Suprapubic skin (tissue), 4 donors: ENCODE results near the gene MDM1. TPM values are rescaled to one million over a fixed set of nuclear protein-coding genes. Genes with fewer than 3 reads are reported as not detected.

Source experiments
- DNase-seq, 2 donors: peaks; one replicate each; pipeline ENCODE4 v3.0.0-alpha.2; 2019; ENCODE audit warnings: low spot score in 2 of 2
- H3K27ac ChIP-seq: fragments of 200-600 bp; sonication (generic); one replicate; pipeline ENCODE4 v1.5.1; 2019
- H3K27me3 ChIP-seq: fragments of 200-600 bp; sonication (generic); one replicate; pipeline ENCODE4 v1.5.1; 2019
- H3K36me3 ChIP-seq: fragments of 200-600 bp; sonication (generic); one replicate; pipeline ENCODE4 v1.5.1; 2019
- H3K4me1 ChIP-seq: fragments of 200-600 bp; sonication (generic); one replicate; pipeline ENCODE4 v1.5.1; 2019
- H3K4me3 ChIP-seq: fragments of 200-600 bp; sonication (generic); one replicate; pipeline ENCODE4 v1.5.1; 2019; ENCODE audit warnings: mild to moderate bottlenecking
- H3K9me3 ChIP-seq: fragments of 200-600 bp; sonication (generic); one replicate; pipeline ENCODE4 v1.5.1; 2019
- CTCF ChIP-seq, 2 donors: fragments of 200-600 bp in 1 of 2; fragments of 450-650 bp in 1 of 2; sonication (generic) in 1 of 2; IDR thresholded peaks; one replicate each; pipeline ENCODE4 v1.5.1; 2016 to 2019; ENCODE audit warnings: antibody characterized with exemption in 2 of 2, mild to moderate bottlenecking in 1 of 2, moderate library complexity in 1 of 2
- EP300 ChIP-seq: sonication (generic); formaldehyde crosslinking; IDR thresholded peaks from one replicate; pipeline ENCODE4 v1.6.1; 2017; ENCODE audit warnings: antibody characterized with exemption
- POLR2A ChIP-seq, 2 donors: fragments of 450-650 bp; IDR thresholded peaks; one replicate each; pipeline ENCODE4 v1.6.1; 2017; ENCODE audit warnings: antibody characterized with exemption in 2 of 2, mild to moderate bottlenecking in 2 of 2, moderate library complexity in 2 of 2
- POLR2AphosphoS5 ChIP-seq, 3 donors: sonication (generic); formaldehyde crosslinking; IDR thresholded peaks; one replicate each; pipeline ENCODE4 v1.6.1; 2017; ENCODE audit warnings: antibody characterized with exemption in 3 of 3
- WGBS: methylation state at CpG from one replicate; pipeline ENCODE4 v1.1.5; 2018; 5-methylcytosine and 5-hydroxymethylcytosine counted together
- total RNA-seq, 4 donors: library from RNA; depleted of rRNA; stranded (reverse); fragments of >200 nt; gene quantifications; one replicate each; pipeline ENCODE4 v1.1.0, GENCODE V29; 2016

Gene MDM1
- total RNA-seq, 4 donors from 2014 or later: 4.1 to 10.2 (median 7.0) TPM

GRCh38 chr12:68352067-68352466, 19.9 kb upstream of the MDM1 start:
- no peaks in the 10 kb centered on the region for H3K4me1 ChIP-seq
- no peaks in the 10 kb centered on the region for H3K36me3 ChIP-seq
- DNase-seq: no peak
- H3K27ac ChIP-seq: no peak overlapping the region
- TF ChIP-seq EP300: no peak
- no peak for TF ChIP-seq CTCF (IDR thresholded peaks at IDR 0.05)
- no peak for TF ChIP-seq POLR2A (IDR thresholded peaks at IDR 0.05)
- no peak for TF ChIP-seq POLR2AphosphoS5 (IDR thresholded peaks at IDR 0.05)
- no peak overlapping the region for H3K4me3 ChIP-seq
- WGBS: 65% methylated on average over 2 of the region's 2 CpGs
- no peaks in the 10 kb centered on the region for H3K9me3 ChIP-seq
- peaks cover 12% of the 10 kb centered on the region for H3K27me3 ChIP-seq

GRCh38 chr12:68350753-68351152, 18.6 kb upstream of the MDM1 start:
- no peak overlapping the region for H3K4me3 ChIP-seq
- peaks cover 12% of the 10 kb centered on the region for H3K27me3 ChIP-seq
- no peaks in the 10 kb centered on the region for H3K4me1 ChIP-seq
- no peak overlapping the region for H3K27ac ChIP-seq
- H3K9me3 ChIP-seq: no peaks in the 10 kb centered on the region
- 81% methylated on average over 3 of the region's 3 CpGs for WGBS
- H3K36me3 ChIP-seq: no peaks in the 10 kb centered on the region
- no peak for DNase-seq
- TF ChIP-seq CTCF (IDR thresholded peaks at IDR 0.05): no peak
- TF ChIP-seq EP300: no peak
- no peak for TF ChIP-seq POLR2A (IDR thresholded peaks at IDR 0.05)
- TF ChIP-seq POLR2AphosphoS5 (IDR thresholded peaks at IDR 0.05): no peak

GRCh38 chr12:68349921-68350606, 17.9 kb upstream of the MDM1 start:
- Histone ChIP-seq H3K36me3 (no peaks in the 10 kb centered on the region), H3K9me3 (no peaks in the 10 kb centered on the region), H3K27ac (no peak overlapping the region), H3K4me3 (no peak overlapping the region), H3K27me3 (peaks cover 16% of the 10 kb centered on the region), H3K4me1 (no peaks in the 10 kb centered on the region)
- no peak for DNase-seq
- 78% methylated on average over 5 of the region's 5 CpGs for WGBS
- no peak for TF ChIP-seq CTCF (IDR thresholded peaks at IDR 0.05)
- TF ChIP-seq EP300: no peak
- no peak for TF ChIP-seq POLR2A (IDR thresholded peaks at IDR 0.05)
- no peak for TF ChIP-seq POLR2AphosphoS5 (IDR thresholded peaks at IDR 0.05)

GRCh38 chr12:68349220-68349621, 17.1 kb upstream of the MDM1 start:
- no peak overlapping the region for H3K27ac ChIP-seq
- WGBS: 58% methylated on average over 2 of the region's 2 CpGs
- H3K36me3 ChIP-seq: no peaks in the 10 kb centered on the region
- peaks cover 18% of the 10 kb centered on the region for H3K27me3 ChIP-seq
- no peak for DNase-seq
- H3K4me1 ChIP-seq: no peaks in the 10 kb centered on the region
- H3K4me3 ChIP-seq: no peak overlapping the region
- H3K9me3 ChIP-seq: no peaks in the 10 kb centered on the region
- TF ChIP-seq POLR2AphosphoS5 (IDR thresholded peaks at IDR 0.05) (no peak), EP300 (no peak), POLR2A (IDR thresholded peaks at IDR 0.05) (no peak), CTCF (IDR thresholded peaks at IDR 0.05) (no peak)

- TF ChIP-seq POLR2AphosphoS5 (IDR thresholded peaks at IDR 0.05) (no peak), POLR2A (IDR thresholded peaks at IDR 0.05) (no peak), CTCF (IDR thresholded peaks at IDR 0.05) (no peak), EP300 (no peak)
- Histone ChIP-seq H3K27me3 (peaks cover 21% of the 10 kb centered on the region), H3K9me3 (no peaks in the 10 kb centered on the region), H3K4me3 (no peak overlapping the region), H3K4me1 (no peaks in the 10 kb centered on the region), H3K27ac (no peak overlapping the region), H3K36me3 (no peaks in the 10 kb centered on the region)
- no peak for DNase-seq
- WGBS: 68% methylated on average over 2 of the region's 5 CpGs
These were observed 16.3 kb upstream of the MDM1 start for GRCh38 chr12:68348419-68348818.
